Measurements from ENCODE around the gene FNDC3A.
"Not testable (repeated sequence)": the region's sequence is repeated elsewhere in the genome, so short reads cannot be mapped to it uniquely, and the experiment has no call there.

Gene FNDC3A

DNA sequence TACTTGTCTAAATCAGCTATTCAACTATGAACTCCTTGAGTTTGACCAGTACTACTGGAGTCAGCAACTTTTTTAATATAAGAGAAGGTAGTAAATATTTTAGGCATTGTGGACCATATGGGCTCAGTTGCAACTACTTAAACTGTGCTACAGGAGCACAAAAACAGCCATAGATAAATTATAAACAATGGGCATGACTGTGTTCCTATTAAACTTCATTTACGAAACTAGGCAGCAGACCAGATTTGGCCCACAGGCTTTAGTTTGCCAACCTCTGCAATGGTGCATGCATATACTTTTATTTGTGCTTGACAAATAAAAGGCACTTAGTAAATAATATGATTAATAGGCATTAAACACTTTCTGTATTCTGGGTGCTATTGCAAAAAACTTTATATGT lies 7.6 kb downstream of the FNDC3A start:
- DNase-seq (ENCODE audit: low read depth): no peak
- no peak overlapping the region for H3K4me3 ChIP-seq (replicated peaks; ENCODE audit: low read depth, low read length)
- no peak for TF ChIP-seq CTCF (IDR thresholded peaks at IDR 0.05; ENCODE audit: low read length, missing control alignments)

DNA sequence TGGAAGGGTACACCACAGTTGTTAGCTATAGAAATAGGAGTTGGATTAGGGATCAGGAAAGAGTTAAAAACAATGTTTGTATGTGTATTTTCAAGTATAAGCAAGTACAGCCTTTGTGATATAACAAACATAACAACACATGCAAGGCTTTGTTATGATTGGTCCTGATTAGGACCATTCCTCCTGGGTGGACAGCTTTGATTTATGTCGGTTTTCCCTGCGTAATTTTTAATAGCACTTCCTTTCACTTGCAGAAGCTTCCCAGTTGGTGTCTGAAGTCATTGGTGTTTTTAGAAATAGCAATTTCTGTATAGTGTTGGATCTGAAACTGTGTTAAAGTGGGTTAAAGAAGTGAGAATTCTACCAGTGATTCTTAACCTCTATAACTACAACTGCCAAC lies 10.0 kb downstream of the FNDC3A start:
- no peak for TF ChIP-seq CTCF (IDR thresholded peaks at IDR 0.05; ENCODE audit: low read length, missing control alignments)
- H3K4me3 ChIP-seq (replicated peaks; ENCODE audit: low read depth, low read length): no peak overlapping the region
- DNase-seq (ENCODE audit: low read depth): no peak

- H3K4me3 ChIP-seq (replicated peaks; ENCODE audit: low read depth, low read length): no peak overlapping the region
- no peak for TF ChIP-seq CTCF (IDR thresholded peaks at IDR 0.05; ENCODE audit: low read length, missing control alignments)
- DNase-seq (ENCODE audit: low read depth): no peak
Observed at GRCh38 chr13:48990900-48991299, 15.2 kb downstream of the FNDC3A start.

DNA sequence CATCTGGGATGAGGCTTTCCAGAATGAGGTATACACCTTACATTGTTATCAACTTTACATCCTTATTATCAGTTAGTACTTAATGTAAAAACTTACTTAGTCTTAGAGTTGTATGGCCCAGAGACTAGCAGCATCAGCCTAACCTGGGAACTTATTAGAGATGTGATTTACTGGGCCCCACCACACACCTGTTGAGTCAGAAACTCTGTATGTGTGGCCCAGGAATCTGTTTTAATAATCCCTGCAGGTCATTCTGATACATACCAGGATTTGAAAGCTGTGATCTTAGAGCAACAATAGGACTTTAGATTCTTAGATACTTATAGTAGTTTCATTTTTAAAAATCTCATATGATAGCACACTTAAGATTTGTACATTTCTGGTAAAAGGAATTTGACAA lies 17.4 kb downstream of the FNDC3A start:
- TF ChIP-seq CTCF (IDR thresholded peaks at IDR 0.05; ENCODE audit: low read length, missing control alignments): no peak
- no peak overlapping the region for H3K4me3 ChIP-seq (replicated peaks; ENCODE audit: low read depth, low read length)

GRCh38 chr13:48994706-48995105 lies 19.0 kb downstream of the FNDC3A start:
- peak; percentile 61 for DNase-seq (ENCODE audit: low read depth)
- no peak for TF ChIP-seq CTCF (IDR thresholded peaks at IDR 0.05; ENCODE audit: low read length, missing control alignments)

More for the DNA sequence above, 17.4 kb downstream of the FNDC3A start:
- DNase-seq (ENCODE audit: low read depth): no peak

GRCh38 chr13:48998641-48999292 lies 23.1 kb downstream of the FNDC3A start:
- no peak for TF ChIP-seq CTCF (IDR thresholded peaks at IDR 0.05; ENCODE audit: low read length, missing control alignments)
- no peak overlapping the region for H3K4me3 ChIP-seq (replicated peaks; ENCODE audit: low read depth, low read length)
- DNase-seq (ENCODE audit: low read depth): no peak

More at GRCh38 chr13:48994706-48995105, 19.0 kb downstream of the FNDC3A start:
- no peak overlapping the region for H3K4me3 ChIP-seq (replicated peaks; ENCODE audit: low read depth, low read length)

DNA sequence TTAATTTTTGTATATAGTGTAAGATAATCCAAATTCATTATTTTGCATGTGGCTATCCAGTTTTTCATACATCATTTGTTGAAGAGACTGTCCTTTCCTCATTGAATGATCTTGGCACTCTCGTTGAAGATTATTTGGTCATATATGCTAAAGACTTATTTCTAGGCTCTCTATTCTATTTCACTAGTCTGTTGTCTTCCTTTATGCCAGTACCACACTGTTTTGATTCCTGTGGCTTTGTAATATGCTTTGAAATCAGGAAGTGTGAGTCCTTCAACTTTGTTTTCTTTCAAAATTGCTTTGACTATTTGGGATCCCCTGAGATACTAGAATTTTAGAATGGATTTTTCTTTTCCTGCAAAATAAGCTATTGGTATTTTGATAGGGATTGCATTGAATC lies 24.5 kb downstream of the FNDC3A start:
- DNase-seq (ENCODE audit: low read depth): no peak
- no peak for TF ChIP-seq CTCF (IDR thresholded peaks at IDR 0.05; ENCODE audit: low read length, missing control alignments)
- H3K4me3 ChIP-seq (replicated peaks; ENCODE audit: low read depth, low read length): no peak overlapping the region

- not testable (repeated sequence) for H3K4me3 ChIP-seq (replicated peaks; ENCODE audit: low read depth, low read length); DNase-seq (ENCODE audit: low read depth)
Observed at GRCh38 chr13:49018986-49019635, 43.4 kb downstream of the FNDC3A start.

All from fibroblast of pulmonary artery (primary cell).